Stimulated activated CD4-positive, alpha-beta T cell treated with anti-CD3 and anti-CD28 coated beads, Interleukin-4, amount 100 ng/mL, for 1 hour (primary cell): ENCODE measurements around the gene LRRC28.

Source experiments
- DNase-seq: peaks from one replicate; pipeline ENCODE4 v3.0.0-alpha.2; 2020

Gene LRRC28

DNA sequence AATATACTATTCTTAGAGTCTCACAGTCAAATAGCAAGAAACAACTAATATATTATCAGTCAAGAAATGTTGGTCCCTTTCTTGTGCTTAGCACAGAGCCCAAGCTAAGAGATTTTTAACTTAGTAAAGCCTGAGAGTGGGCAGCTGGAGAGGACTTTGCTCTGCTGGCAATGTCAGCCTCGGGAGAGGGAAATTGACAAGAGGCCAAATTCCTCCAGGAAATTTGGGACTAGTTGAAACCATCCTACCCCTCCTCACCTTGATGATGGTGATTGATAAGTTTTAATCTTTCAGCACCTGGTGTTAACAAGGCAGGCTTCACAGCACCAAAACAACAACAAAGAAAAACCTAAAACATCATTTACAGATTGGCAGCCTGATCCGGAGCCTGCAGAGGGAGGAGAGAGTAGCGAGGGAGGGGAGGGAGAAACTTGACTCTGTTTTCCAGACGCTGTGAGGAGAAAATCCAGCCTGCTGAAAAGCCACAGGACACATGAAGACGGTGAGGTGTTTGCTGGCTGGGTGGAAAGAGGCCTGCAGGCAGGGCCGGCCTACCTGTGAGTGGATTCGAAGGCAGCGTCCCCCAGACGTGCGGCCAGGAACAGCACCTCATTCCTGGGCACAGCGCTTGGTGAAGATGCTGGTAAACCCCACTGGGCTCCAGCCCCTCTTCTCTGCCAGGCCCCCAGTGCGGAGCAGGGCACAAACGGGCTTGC, 150.9 kb downstream of the LRRC28 start:
- no peak for DNase-seq

DNA sequence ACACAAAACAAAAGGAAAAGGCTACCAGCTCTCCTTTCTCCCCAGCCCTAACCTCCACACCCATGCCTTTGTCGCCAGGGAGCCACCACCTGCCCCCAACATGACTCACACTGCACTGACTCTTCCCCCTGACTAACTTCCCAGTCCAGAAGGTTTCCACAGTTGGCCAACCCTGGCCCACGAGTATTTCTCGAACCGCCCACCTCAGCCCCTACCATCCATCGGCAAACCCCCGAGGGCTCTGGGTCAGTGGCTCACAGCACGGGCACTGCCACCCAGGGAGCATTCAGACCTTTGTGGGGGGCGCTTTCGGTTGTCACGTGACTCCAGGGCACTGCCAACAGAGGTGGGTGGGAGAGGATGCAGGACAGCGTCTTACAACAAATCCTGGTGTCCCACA, 152.3 kb downstream of the LRRC28 start:
- no peak for DNase-seq

- no peak for DNase-seq
Observed at GRCh38 chr15:99404454-99404853, 153.2 kb downstream of the LRRC28 start.

GRCh38 chr15:99406120-99406519, 154.8 kb downstream of the LRRC28 start:
- DNase-seq: no peak

- DNase-seq: no peak
Observed at GRCh38 chr15:99406716-99407487, 155.6 kb downstream of the LRRC28 start.

GRCh38 chr15:99407716-99408115, 156.4 kb downstream of the LRRC28 start:
- DNase-seq: no peak

- DNase-seq: no peak
Observed at GRCh38 chr15:99408236-99409096, 157.2 kb downstream of the LRRC28 start.

GRCh38 chr15:99409097-99409473, 157.8 kb downstream of the LRRC28 start:
- DNase-seq: no peak

DNA sequence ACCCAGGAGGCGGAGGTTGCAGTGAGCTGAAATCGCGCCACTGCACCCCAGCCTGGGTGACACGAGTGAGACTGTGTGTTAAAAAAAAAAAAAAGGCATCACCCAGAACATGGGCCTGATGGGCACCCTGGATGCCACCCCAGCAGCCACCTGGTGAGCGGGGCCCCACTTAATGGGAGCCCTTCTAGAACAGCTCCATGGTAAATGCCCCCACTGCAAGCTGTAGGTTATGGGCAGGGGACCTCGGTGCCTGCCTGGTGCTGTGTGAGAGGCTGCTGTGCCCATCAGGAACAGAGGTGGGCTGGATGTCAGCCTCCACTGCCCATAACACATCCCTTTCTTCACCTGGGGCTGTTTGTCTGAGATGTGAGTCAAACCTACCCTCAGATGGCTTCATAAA, 158.3 kb downstream of the LRRC28 start:
- DNase-seq: no peak

GRCh38 chr15:99410477-99410876, 159.2 kb downstream of the LRRC28 start:
- DNase-seq: no peak

DNA sequence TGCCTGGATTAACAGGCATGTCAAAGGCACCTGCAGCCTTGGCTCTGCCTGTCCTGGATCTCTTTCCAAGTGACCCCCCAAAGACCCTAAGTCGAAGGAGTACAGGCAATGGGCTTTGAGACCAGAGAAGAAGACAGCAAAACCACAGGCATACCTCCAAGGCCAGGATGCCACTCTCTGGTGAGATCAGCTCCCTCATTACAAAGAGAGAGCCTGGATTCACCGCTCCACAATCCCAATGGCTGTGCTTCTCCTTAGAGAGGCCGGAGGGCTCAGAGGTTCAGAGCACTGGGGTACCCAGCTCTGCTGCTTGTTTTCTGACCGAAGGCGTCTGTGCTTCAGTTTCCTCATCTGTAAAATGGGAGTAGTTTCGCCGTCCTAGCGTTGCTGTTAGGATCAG, 160.0 kb downstream of the LRRC28 start:
- no peak for DNase-seq

DNA sequence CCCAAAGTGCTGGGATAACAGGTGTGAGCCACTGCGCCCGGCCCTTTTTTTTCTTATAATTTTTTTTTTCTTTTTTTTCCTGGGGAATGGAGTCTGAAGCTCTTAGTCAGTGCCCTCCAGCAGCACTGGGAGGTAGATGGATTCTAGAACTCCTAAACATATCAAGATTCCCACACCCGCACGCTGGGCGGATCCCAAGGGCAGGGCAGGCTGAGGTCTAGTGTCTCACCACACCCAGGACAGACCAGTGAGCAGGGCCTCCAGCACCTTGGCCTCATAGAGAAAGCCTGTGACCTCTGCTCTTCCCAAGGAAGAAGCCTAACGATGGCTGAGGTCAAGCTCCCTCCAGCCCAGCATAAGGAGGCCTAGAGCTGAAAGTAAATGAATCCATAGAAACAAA, 160.8 kb downstream of the LRRC28 start:
- no peak for DNase-seq

- no peak for DNase-seq
Observed at GRCh38 chr15:99412626-99413025, 161.3 kb downstream of the LRRC28 start.

GRCh38 chr15:99413955-99414754, 162.9 kb downstream of the LRRC28 start:
- DNase-seq: no peak

DNA sequence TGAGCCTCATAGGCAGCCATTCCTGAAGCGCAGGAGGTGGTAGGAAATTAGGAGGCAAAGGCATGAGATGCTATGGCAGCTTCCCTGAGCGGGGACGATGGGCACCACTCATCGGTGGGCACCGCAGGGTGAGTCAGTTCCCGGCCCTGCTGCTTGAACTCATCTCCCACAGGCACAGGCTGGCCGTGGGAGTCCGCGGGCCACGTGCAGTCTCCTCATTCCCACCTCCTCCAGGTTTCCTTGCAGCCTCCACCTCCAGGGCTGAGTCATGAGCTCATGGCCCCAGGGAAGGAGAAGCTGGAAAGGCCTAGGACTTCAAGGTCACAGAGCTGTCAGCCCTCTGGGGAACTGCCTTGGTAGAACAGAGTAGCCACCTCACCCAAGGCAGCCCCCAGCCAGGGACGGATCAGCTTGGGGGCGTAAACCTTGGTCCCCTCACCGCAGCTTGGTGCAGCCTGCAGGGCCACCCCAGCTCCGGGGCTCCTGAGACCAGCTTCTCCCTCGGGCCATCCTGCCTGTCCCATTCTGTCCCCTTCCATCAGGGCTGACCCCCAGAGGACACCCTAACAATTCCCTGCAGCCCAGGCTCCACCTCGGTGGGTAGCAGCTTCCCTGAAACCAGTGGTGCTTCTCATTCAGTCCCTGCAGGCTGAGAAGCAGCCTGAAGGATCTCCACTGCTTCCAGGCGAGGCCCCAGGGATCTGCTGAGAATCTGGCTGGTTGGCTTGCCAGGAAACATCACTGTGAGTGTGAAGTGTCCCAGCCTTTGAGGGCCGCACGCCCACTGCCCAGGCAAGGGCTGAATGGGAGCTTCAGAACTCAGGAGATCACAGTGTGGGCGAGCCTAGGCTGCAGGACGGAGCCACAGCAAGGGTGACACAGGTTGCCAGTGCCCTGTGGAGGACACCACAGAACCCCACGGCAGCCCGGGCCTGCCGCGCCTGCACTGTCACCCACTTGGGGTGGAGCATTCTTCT, 163.8 kb downstream of the LRRC28 start:
- DNase-seq: no peak

GRCh38 chr15:99416191-99417188, 165.2 kb downstream of the LRRC28 start:
- DNase-seq: no peak

- peak; percentile 24 for DNase-seq
Observed at GRCh38 chr15:99421172-99421656, 169.9 kb downstream of the LRRC28 start.

- DNase-seq: no peak
Observed at GRCh38 chr15:99421758-99422157, 170.5 kb downstream of the LRRC28 start.

GRCh38 chr15:99423186-99424130, 172.2 kb downstream of the LRRC28 start:
- no peak for DNase-seq
